NCI-H1417 (cell line): ENCODE measurements around the gene FAF2.
"Not testable (repeated sequence)": the region's sequence is repeated elsewhere in the genome, so short reads cannot be mapped to it uniquely, and the experiment has no call there.

Experiments used
- DNase-seq, 3 experiments: peaks; one replicate each; lab custom pipeline; 2025; lab: John Stamatoyannopoulos, UW

The FAF2 gene

DNA sequence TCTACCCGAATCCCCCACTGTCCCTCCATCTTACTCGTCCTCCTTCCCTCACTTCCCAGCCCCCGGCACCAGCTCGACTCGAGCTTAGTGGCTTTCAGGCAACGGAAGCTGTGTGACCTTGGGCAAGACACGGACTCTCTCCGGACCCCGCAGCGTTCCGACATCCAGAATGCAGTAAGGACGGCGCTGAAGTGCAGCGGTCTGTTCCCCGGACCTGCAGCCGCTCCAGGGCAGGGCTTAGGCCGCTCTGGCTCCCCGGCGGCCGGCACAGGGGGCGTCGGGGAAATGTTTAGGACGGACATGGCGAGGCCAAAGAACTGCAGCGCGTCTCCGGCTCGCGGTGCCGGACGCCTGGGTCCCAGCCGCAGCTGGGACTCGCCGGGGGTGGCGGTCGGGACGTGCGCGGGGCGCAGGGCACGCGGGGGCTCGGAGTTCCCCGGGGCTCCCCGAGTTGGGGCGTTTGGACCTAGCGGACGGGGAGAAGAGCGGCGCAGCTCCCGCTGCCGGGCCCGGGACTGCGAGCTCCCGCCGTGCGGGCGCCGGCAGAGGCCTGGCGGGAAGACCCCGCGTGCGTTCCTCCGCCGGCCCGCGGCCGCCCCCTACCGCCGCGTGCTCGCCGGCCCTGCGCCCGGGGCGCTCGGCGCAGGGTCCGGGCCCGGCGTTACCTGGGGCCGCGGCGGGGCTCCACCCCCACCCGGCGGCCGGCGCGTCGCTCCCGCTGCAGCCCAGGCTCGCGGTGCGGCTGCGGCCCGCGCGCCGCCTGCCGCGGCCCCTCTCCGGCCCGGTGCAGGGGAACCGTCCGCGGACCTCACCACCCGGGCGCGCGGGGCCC is 94.6 kb downstream of the FAF2 start:
- peak; percentile 51 to 55 (median 55) for DNase-seq

DNA sequence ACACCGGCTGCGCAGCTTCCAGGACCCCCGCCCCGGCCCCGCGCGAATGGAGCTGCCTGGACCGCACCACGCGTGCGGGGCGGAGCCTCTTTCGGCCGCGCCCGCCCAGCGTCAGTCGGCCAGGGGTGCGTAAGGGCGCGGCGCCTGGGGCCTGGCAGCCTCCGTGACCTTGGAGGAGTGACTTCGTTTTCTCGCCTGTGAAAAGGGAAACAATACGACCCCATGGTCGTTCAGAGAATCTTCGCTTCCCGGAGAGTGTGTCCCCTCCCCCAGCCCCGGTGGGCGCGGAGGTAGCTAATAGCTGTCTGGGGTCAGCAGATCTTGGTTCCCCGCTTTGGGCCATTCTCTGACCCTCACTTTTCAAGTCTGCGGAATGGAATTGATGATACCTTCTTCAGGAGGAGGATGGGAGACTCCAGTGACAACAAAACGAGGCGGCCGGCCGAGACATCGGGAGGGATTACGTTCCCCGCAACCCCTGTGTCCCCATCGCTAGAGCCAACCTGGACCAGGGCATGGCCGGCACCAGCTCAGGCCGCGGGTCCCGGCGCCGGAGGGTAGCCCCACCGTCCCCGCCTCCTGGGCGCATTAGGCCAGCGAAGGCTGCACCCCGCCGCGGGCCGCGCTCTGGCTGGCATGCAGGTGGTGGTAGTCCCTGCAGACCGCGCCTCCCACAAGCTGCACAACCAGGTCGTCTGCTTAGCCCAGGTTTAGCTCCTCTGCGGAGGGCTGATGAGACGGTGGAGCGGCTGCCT is 95.4 kb downstream of the FAF2 start:
- DNase-seq, result peak; percentile 67 to 79 (median 68)

DNA sequence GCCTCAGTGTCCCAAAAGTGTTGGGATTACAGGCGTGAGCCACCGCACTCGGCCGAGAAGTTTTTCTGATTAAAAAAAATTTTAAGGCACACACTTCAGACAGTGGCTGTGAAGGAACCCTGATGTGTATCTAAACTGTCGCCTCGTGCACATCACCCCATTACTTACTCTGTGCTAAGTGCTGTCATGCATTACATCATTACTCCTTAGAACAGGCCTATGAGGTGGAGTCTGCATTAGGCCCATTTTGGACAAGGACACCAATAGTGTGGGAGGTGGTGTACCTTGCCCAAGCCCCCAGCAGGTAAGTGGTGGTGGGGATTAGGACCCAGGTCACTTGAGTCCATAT is 97.2 kb downstream of the FAF2 start:
- DNase-seq, result no peak

DNA sequence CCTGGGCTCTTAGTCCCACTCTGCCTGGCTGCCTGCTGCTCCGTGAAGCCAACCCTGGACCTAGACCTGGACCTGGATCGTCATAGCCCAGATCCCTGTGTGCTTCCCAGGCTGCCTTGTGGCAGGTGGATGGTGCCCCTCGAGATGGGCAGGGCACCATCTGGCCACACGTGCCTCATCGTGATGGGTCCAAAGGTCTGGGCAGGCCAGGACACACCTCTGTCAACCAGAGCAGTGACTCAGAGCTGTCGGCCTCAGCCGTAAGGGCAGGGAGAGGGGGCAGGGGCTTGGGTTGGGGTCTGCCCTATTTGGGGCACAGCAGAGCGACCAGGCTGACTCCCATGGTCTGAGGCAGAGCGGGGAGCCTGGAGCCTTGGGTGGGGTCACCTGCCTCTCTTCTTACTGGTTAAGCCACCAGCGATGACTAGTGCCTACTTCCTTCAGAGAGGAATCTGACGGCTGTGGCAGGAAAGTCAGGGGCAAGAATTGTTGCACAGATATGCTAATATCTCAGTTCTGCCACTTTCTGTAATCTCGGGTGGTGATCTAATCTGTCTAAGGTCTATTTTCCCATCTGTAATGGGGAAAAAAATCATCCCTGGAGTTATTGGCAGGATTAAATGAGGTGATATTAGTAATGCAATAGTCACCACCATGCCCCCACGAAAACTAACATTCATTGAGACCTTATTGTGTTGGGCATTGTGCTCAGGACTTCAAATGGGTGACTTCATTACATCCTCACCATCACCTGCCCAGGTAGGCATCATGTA is 97.7 kb downstream of the FAF2 start:
- DNase-seq, result no peak

DNA sequence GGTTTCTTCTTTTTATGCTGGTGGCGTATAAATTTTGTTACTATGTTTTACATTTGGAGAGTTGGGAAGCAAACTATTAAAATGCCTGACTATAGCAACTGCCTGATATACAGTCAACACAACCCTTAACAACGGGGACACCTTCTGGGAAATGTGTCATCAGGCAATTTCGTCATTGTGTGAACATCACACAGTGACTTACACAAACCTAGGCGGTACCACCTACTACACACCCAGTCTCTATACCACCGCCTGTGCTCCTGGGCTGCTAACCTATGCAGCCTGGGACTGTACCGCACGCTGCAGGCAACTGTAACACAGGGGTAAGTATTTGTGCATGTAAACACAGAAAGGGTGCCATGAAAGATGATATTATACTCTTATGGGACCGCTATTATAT is 99.6 kb downstream of the FAF2 start:
- no peak for DNase-seq

DNA sequence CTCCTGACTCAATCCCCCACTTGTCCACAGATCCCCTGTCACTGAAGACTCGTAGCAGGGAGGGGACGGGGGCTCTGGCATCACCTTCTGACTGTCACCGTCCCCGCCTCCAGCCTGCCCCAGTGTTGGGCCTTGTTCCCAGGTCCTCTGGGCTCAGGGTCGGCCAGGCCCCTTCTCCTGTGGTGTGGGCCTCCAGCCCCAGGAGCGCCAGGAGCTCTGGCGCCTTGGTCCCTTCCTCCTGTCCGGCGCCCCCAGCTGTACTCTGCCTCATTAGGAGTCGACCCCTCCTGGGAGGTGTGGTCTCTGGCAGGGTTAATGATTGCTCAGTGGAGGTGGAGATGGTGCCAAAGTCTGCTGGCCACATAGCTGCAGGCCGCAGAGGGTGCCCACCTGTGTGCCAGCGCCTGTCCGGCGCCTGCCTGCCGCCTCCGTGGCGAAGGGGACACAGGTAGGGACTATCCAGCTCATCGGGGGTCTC is 100.8 kb downstream of the FAF2 start, which contains the start of gene CDHR2:
Gene CDHR2 (plus strand): TSS at position 376 of the 478 bp plus-strand sequence. CDS start 16,011 bp downstream, outside the sequence.
- no peak for DNase-seq

DNA sequence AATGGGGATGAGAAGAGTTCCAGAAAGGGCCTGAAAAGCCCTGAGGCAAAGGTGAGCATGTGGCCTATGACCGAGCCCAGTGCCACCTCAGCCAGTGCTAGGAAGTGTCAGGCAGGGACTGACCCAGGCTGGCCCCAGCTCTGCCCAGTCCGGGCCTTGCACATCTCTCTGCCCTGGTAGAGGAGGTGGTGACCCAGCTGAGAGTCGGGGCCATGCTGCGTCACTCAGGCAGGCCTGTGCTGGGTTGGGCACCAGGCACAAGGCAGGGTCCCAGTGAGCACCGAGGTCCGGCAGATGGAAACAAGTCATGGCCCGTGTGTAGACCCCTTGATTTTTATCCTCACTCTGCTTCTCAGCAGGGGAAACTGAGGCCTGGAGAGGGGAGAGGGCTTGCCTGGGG is 101.7 kb downstream of the FAF2 start:
- DNase-seq, result no peak

DNA sequence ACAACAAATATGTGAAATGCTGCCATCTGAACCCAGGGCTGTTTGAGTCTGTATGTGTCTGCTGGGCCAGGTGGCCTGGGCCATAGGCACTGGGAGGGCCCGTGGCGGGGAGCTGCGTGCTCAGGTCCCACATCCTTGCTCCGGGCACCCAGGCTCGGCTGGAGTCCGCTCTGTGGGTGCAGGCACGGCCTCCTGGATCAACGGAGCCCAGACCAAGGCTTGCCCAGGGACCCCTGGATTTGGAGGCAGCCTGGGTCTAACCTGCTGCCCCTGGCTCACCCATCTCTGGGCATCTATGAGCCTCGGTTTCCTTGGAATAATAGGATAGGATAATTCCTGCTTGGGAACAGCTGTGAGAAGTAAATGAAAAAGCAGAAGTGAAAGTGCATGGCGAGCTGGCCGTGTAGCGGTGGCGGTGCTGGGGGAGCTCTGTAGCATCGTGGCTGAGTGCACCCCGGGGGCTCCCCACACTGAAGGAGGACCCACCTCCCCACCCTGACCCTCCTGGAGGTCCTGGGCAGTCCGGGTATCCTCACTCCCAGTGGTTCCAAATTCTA is 102.2 kb downstream of the FAF2 start:
- no peak for DNase-seq

DNA sequence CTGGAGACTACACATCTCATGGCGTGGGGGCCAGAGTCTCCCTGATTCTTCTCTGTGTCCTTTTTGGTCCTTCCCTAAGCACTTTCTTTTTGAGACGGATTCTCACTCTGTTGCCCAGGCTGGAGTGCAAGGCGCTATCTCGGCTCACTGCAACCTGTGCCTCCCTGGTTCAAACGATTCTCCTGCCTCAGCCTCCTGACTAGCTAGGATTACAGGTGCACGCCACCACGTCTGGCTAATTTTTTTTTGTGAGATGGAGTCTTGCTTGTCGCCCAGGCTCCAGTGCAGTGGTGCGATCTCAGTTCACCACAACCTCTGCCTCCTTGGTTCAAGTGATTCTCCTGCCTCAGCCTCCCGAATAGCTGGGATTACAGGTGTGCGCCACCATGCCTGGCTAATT is 102.8 kb downstream of the FAF2 start:
- not testable (repeated sequence) for DNase-seq

DNA sequence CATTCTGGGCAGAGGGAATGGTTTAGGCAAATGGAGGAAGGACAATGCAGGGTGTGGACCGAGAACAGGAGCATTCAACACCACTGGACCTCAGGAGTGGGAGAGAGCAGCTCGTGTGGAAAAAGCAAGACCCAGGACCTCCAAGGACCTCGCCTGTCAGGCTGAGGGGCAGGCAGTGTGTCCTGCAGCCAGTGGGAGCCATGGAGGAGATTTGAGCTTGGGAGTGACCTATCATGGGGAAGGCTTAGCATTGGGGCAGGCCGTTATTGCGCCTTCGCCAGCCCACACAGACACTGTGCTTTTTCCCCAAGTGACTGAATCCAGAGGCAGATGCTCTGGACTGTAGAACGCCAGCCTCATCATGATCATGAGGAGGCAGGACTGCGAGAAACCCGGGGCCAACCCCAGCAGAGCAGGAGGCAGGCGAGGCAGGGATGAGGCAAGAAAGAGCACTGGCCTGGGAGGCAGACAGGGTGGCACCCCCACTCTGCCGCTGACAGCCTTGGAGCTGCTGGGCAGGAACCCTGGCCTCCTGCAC is 104.2 kb downstream of the FAF2 start:
- no peak for DNase-seq

DNA sequence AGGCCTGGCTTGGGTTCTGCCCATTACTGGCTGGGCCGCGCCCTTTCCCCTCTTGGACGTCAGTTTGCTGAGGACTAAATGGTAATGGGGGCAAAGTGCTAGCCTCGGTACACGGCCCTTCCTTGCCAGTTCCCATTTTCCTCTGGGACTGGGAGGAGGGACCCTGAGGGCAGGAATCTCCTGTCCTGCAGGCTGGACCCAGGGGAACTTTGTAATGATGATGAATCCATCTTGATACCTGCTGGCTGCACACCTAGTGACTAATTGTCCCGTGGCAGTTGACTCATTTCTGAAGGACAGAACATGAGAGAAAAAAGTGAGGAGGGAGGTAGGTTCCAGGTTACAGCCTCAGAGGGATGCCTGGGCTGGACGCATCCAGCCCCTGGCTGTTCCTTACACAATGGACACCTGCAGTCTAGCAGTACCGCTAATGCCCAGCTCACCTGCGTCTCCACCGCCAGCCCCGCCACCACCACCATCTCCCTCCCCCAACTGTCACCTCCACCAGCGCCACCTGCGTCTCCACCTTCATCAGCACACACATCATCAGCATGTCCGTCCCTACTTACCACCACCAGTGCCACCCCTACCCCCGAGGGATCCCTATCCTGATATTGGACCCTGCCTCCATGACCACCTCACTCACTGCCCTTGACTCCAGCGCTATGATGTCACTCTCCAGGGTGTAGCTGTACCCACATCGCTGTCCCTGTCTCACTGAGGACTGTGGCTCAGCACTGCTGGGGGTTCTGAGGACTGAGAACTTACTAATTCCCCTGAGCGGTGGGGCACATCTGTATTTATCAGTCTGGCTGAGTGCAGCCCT is 105.3 kb downstream of the FAF2 start:
- DNase-seq, result peak in 2 of 3 experiments; percentile 32 to 65

DNA sequence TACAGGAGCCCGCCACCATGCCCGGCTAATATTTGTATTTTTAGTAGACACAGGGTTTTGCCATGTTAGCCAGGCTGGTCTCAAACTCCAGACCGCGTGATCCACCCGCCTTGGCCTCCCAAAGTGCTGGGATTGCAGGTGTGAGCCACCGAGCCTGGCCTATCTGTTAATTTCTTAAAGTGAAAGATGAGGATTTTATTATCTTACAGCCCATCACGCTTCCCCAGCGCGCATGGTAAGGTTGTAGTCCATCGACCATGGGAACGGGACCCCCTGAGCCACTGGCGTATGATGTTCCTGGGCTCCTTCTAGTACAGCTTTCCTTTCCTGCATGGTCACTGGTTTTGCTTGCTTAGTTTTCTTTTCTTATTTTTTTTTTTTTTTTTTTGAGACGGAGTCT is 109.7 kb downstream of the FAF2 start:
- no peak for DNase-seq
